GM19468 (cell line): ENCODE measurements around the gene DOLPP1.

Source experiments
- ATAC-seq: cut with Tn5 transposase; IDR thresholded peaks from one replicate; pipeline ENCODE4 v1.9.1; 2021; ENCODE audit warnings: mild to moderate bottlenecking, moderate library complexity, moderate number of reproducible peaks; ENCODE audit not compliant: unreplicated experiment; ENCODE audit errors: extremely low read depth

The DOLPP1 gene

DNA sequence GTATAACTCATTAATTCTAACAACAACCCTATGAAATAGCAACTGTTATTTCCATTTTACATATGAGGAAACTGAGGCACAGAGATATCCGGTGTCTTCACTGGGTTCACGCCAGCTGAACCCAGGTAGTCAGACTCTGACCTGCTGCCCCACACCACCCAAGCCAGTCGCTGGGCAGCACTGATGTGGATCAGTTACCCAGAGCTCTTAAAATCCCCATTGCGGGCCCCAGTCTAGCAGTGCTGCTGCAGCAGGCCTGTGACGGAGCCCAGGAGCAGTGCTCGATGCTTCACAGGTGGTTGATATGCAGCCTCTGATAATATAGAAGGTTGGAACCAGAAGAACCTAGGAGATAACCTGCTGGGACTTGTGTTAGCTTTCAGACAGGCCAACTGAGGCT lies 54.6 kb downstream of the DOLPP1 start:
- ATAC-seq = no peak

GRCh38 chr9:129136446-129137035 lies 55.6 kb downstream of the DOLPP1 start:
- no peak for ATAC-seq

- ATAC-seq = no peak
Measured at GRCh38 chr9:129137292-129138143, 56.6 kb downstream of the DOLPP1 start.

DNA sequence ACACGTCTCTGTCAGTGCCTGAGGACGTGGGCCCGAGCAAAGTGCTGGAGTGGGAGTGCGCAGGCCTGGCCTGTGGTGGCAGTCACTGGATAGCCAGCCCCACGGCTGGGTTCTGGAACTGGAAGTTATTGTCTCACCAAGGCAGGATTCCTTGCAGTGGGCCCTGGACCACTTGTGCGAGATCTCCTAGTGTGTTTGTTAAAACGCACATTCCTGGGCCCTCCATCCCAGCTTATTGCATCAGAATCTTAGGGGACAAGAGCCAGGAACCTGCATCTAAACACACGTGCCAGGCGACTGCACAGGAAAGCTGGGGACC lies 57.2 kb downstream of the DOLPP1 start:
- ATAC-seq = no peak

- no peak for ATAC-seq
Measured at GRCh38 chr9:129138476-129139232, 57.7 kb downstream of the DOLPP1 start.

DNA sequence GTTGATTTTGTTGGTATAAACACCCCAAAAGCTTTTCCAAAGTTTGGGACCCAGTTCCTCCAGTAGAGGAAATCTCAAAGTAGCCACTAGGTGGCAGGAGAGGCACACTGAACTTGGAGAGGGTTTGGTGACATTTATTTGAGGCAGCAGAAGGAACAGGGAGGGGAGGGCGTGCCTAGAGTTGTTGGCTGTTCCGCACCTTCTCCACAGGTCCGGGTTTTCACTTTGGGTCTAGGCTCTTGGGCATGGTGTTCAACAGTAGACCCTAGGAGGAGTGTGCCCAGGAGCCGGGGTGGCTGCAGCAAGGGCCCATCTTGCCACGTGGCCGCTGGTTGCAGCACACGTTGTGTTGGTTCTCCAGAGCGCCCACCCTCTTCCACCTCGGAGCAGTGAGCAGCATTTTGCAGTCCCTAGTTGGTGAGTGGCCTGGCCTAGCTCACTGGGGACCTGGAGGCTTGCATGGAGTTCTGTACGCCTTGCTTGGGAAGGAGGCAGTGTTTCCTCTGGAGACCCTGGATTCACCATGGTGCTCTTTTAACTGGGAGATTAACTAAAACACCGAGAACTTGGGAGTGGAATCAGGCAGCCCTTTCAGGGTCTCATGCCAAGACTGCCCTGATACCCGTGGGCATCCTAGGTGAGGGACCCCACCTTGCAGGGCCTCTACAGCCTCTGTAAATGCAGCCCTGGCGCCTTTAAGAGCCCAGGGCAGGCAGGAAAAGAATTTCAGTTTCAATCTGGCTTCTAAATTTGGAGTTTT lies 58.5 kb downstream of the DOLPP1 start:
- ATAC-seq = no peak

GRCh38 chr9:129139993-129140396 lies 59.1 kb downstream of the DOLPP1 start:
- peak; percentile 41 for ATAC-seq
